Measurements from ENCODE around the gene KRT5.

GRCh38 chr12:52527121-52527800 lies 7.1 kb upstream of the KRT5 start:
- TF ChIP-seq CTCF (IDR thresholded peaks at IDR 0.05) = no peak
- no peak for TF ChIP-seq POLR2A (IDR thresholded peaks at IDR 0.05)

All from right lobe of liver (tissue), 4 donors.